ENCODE measurements around the gene VSX1.

DNA sequence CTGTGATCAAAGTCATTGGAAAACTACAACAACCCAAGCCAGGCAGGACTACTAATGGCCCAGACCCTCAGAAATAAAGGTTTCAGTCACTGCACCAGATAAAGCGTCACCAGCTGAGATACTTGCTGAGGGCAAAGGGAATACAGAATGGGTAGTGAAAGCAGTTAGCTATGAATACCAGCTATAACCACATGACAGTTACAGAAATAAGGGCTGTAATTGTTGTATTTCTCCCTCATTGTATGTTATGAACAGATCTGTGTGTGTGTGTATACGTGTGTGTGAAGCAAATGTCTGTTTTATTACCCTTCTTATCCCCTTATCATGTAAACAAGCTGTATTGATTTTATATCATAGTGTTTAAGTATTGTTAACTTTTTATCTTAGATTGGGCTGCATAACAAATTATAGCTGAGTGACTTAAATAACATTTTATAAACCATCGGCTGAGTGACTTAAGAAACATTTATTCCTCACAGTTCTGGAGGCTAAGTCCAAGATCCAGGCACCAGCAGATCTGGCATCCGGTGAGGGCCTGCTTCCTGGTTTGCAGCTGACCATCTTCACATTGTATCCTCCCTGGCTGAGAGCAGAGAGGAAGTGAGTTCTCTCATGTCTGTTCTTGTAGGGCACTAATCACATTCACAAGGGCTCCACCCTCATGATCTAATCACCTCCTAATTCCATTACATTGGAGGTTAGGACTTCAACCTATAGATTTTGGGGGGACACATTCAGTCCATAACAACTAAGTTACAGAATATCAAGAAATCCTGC, 46.0 kb upstream of the VSX1 start:
- no peak for TF ChIP-seq TAF1 (IDR thresholded peaks at IDR 0.05; ENCODE audit: borderline replicate concordance, insufficient read depth, low read length)
- TF ChIP-seq POLR2AphosphoS5 (IDR thresholded peaks at IDR 0.05; ENCODE audit: low read depth, low read length), result no peak
- no peak for TF ChIP-seq REST (IDR thresholded peaks at IDR 0.05; ENCODE audit: insufficient read depth in 1 of 2, low read depth in 2 of 2, low read length in 2 of 2)
- TF ChIP-seq SIN3A (IDR thresholded peaks at IDR 0.05; ENCODE audit: borderline replicate concordance, insufficient read depth, low read length), result no peak

All from PFSK-1 (cell line).